HEK293 (cell line): Measurements from ENCODE around the gene BLOC1S2.

Experiments used
- CTCF ChIP-seq: fragments of 450-650 bp; formaldehyde crosslinking; IDR thresholded peaks from 2 replicates; pipeline ENCODE4 v1.5.1; 2016; ENCODE audit warnings: missing biosample characterization, missing genetic modification characterization
- REST ChIP-seq: fragments of 450-650 bp; formaldehyde crosslinking; IDR thresholded peaks from 2 replicates; pipeline ENCODE4 v1.5.1; 2016; ENCODE audit warnings: missing biosample characterization, missing genetic modification characterization
- ZNF174 ChIP-seq: fragments of 450-650 bp; formaldehyde crosslinking; IDR thresholded peaks from 2 replicates; pipeline ENCODE4 v1.5.0; 2017; ENCODE audit warnings: missing biosample characterization, mild to moderate bottlenecking, missing genetic modification characterization
- ZNF175 ChIP-seq: fragments of 450-650 bp; formaldehyde crosslinking; IDR thresholded peaks from 2 replicates; pipeline ENCODE4 v1.5.1; 2016; ENCODE audit warnings: missing biosample characterization, missing genetic modification characterization
- ZNF221 ChIP-seq: fragments of 450-650 bp; formaldehyde crosslinking; IDR thresholded peaks from 2 replicates; pipeline ENCODE4 v1.5.1; 2017; ENCODE audit warnings: missing biosample characterization, missing genetic modification characterization, borderline replicate concordance
- ZNF24 ChIP-seq: fragments of 450-650 bp; formaldehyde crosslinking; IDR thresholded peaks from 2 replicates; pipeline ENCODE4 v1.5.1; 2016; ENCODE audit warnings: missing biosample characterization, missing genetic modification characterization
- ZNF302 ChIP-seq: fragments of 450-650 bp; formaldehyde crosslinking; IDR thresholded peaks from 2 replicates; pipeline ENCODE4 v1.5.1; 2016; ENCODE audit warnings: missing biosample characterization, missing genetic modification characterization, low read depth
- ZNF530 ChIP-seq: fragments of 450-650 bp; formaldehyde crosslinking; IDR thresholded peaks from 2 replicates; pipeline ENCODE4 v1.5.1; 2016; ENCODE audit warnings: low read depth, missing biosample characterization, missing genetic modification characterization

GRCh38 chr10:100304414-100304813 lies 17.9 kb upstream of the BLOC1S2 start:
- no peak for TF ChIP-seq ZNF174 (tag by site-specific recombination)
- TF ChIP-seq ZNF24 (tag by site-specific recombination): no peak
- TF ChIP-seq REST (tag by site-specific recombination): no peak
- no peak for TF ChIP-seq ZNF221
- no peak for TF ChIP-seq CTCF
- no peak for TF ChIP-seq ZNF530 (tag by site-specific recombination)
- no peak for TF ChIP-seq ZNF175 (tag by site-specific recombination)
- no peak for TF ChIP-seq ZNF302 (tag by site-specific recombination)
